Measurements from ENCODE around the gene WDPCP. TPM values are rescaled to one million over a fixed set of nuclear protein-coding genes. Genes with fewer than 3 reads are reported as not detected.

Gene WDPCP
- total and polyA plus RNA-seq, 10 of the 15 experiments (the other 5 are each of a cell fraction or from before 2014, with no cell fraction given): 2.1 to 7.9 (median 4.6) TPM

DNA sequence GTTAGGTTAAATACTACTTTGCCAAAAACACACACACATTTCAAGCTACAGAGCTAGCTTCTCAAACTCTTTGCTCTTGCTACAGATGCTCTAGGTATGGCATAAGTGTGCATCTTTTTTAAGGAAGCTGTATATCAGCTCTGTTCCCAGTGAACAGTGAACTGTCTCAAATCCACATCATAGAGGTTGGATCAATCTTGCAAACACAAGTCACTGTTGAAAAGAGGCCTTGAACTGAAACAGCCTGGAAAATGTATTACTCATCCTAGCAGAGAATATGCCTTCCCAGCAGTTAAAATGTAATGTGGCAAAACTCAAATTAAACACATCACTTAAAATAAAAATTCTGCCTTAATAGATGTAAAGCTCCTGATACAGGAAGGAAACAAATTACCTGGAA is 151.8 kb downstream of the WDPCP start:
- H3K4me2 ChIP-seq (ENCODE audit: control insufficient read depth, insufficient read depth): no peak overlapping the region
- no peaks in the 10 kb centered on the region for H3K79me2 ChIP-seq (ENCODE audit: control insufficient read depth, insufficient read depth, low read length)
- no peak overlapping the region for H3K27ac ChIP-seq (ENCODE audit: control insufficient read depth, insufficient read depth)
- H2AFZ ChIP-seq (ENCODE audit: control insufficient read depth, low read depth, low read length): no peak overlapping the region
- POLR2A ChIA-PET: no interaction called here
- intact Hi-C loops (cut with micrococcal nuclease; ENCODE audit: unreplicated experiment): no loop called here
- RAD21 ChIA-PET (ENCODE audit: unreplicated experiment): no interaction called here
- H4K20me1 ChIP-seq (ENCODE audit: control insufficient read depth, insufficient read depth): no peaks in the 10 kb centered on the region
- no peaks in the 10 kb centered on the region for H3K27me3 ChIP-seq (replicated peaks in 1 of 2; ENCODE audit: control insufficient read depth in 2 of 2, insufficient read depth in 2 of 2, low read length in 1 of 2)
- SMC1A ChIA-PET (ENCODE audit: uncharacterized antibody, unreplicated experiment): interaction anchor here (1.1 to 1.8 kb wide), 4 partner anchors 8 to 14 kb away, joined by 3 to 4 read pairs (median 4); no protein-coding TSS in a partner anchor
- CTCF ChIA-PET: interaction anchor here (0.8 to 2.6 kb wide), 5 partner anchors 11 to 460 kb away, joined by 3 to 13 read pairs (median 3); no protein-coding TSS in a partner anchor
- DNase-seq (ENCODE audit: low read depth, low spot score) (no peak), FAIRE-seq (no peak), ATAC-seq (no peak)
- in situ Hi-C loops (cut with MboI): no loop called here
- H3K4me3 ChIP-seq: no peak overlapping the region
- H3K36me3 ChIP-seq (ENCODE audit: control insufficient read depth in 2 of 2, insufficient read depth in 2 of 2, low read length in 1 of 2): no peaks in the 10 kb centered on the region
- no peak overlapping the region for H3K9ac ChIP-seq (ENCODE audit: control insufficient read depth, insufficient read depth, low read length)
- H3K9me3 ChIP-seq (replicated peaks; ENCODE audit: control insufficient read depth, insufficient read depth, low read length): no peaks in the 10 kb centered on the region
- BruUV-seq (replicated peaks): no TSS peak
- no peaks in the 10 kb centered on the region for H3K4me1 ChIP-seq (ENCODE audit: control insufficient read depth, insufficient read depth, low read length)
- TF ChIP-seq PML (IDR thresholded peaks at IDR 0.05; ENCODE audit: low read length) (no peak), ZNF24 (IDR thresholded peaks at IDR 0.05) (no peak), SUPT20H (IDR thresholded peaks at IDR 0.05; ENCODE audit: borderline replicate concordance, control insufficient read depth, low read depth, low read length) (no peak), CHD2 (IDR thresholded peaks at IDR 0.05; ENCODE audit: borderline replicate concordance, low read depth, low read length) (no peak), CBX5 (IDR thresholded peaks at IDR 0.05; ENCODE audit: low read depth) (no peak), CHD1 (IDR thresholded peaks at IDR 0.05; ENCODE audit: low read depth, low read length) (no peak), GATAD2B (conservative IDR thresholded peaks at IDR 0.05; ENCODE audit: low read depth) (no peak), KLF5 (IDR thresholded peaks at IDR 0.05; ENCODE audit: partially characterized antibody) (no peak), JUND (IDR thresholded peaks at IDR 0.05; ENCODE audit: low read depth, low read length) (no peak), IKZF2 (IDR thresholded peaks at IDR 0.05) (no peak), ATF7 (IDR thresholded peaks at IDR 0.05; ENCODE audit: low read depth) (no peak), WRNIP1 (IDR thresholded peaks at IDR 0.05; ENCODE audit: borderline replicate concordance, low read depth, low read length) (no peak), LARP7 (IDR thresholded peaks at IDR 0.05) (no peak), SMAD5 (IDR thresholded peaks at IDR 0.05; ENCODE audit: low read depth) (no peak)
- TF ChIP-seq, protein P1, sequence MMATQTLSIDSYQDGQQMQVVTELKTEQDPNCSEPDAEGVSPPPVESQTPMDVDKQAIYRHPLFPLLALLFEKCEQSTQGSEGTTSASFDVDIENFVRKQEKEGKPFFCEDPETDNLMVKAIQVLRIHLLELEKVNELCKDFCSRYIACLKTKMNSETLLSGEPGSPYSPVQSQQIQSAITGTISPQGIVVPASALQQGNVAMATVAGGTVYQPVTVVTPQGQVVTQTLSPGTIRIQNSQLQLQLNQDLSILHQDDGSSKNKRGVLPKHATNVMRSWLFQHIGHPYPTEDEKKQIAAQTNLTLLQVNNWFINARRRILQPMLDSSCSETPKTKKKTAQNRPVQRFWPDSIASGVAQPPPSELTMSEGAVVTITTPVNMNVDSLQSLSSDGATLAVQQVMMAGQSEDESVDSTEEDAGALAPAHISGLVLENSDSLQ (IDR thresholded peaks at IDR 0.05): no peak
- TF ChIP-seq, protein P2, sequence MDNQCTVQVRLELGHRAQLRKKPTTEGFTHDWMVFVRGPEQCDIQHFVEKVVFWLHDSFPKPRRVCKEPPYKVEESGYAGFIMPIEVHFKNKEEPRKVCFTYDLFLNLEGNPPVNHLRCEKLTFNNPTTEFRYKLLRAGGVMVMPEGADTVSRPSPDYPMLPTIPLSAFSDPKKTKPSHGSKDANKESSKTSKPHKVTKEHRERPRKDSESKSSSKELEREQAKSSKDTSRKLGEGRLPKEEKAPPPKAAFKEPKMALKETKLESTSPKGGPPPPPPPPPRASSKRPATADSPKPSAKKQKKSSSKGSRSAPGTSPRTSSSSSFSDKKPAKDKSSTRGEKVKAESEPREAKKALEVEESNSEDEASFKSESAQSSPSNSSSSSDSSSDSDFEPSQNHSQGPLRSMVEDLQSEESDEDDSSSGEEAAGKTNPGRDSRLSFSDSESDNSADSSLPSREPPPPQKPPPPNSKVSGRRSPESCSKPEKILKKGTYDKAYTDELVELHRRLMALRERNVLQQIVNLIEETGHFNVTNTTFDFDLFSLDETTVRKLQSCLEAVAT (IDR thresholded peaks at IDR 0.05): no peak
- TF ChIP-seq, protein P3, sequence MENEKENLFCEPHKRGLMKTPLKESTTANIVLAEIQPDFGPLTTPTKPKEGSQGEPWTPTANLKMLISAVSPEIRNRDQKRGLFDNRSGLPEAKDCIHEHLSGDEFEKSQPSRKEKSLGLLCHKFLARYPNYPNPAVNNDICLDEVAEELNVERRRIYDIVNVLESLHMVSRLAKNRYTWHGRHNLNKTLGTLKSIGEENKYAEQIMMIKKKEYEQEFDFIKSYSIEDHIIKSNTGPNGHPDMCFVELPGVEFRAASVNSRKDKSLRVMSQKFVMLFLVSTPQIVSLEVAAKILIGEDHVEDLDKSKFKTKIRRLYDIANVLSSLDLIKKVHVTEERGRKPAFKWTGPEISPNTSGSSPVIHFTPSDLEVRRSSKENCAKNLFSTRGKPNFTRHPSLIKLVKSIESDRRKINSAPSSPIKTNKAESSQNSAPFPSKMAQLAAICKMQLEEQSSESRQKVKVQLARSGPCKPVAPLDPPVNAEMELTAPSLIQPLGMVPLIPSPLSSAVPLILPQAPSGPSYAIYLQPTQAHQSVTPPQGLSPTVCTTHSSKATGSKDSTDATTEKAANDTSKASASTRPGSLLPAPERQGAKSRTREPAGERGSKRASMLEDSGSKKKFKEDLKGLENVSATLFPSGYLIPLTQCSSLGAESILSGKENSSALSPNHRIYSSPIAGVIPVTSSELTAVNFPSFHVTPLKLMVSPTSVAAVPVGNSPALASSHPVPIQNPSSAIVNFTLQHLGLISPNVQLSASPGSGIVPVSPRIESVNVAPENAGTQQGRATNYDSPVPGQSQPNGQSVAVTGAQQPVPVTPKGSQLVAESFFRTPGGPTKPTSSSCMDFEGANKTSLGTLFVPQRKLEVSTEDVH (IDR thresholded peaks at IDR 0.05; ENCODE audit: low read depth, partially characterized antibody): no peak
- TF ChIP-seq, protein P4, sequence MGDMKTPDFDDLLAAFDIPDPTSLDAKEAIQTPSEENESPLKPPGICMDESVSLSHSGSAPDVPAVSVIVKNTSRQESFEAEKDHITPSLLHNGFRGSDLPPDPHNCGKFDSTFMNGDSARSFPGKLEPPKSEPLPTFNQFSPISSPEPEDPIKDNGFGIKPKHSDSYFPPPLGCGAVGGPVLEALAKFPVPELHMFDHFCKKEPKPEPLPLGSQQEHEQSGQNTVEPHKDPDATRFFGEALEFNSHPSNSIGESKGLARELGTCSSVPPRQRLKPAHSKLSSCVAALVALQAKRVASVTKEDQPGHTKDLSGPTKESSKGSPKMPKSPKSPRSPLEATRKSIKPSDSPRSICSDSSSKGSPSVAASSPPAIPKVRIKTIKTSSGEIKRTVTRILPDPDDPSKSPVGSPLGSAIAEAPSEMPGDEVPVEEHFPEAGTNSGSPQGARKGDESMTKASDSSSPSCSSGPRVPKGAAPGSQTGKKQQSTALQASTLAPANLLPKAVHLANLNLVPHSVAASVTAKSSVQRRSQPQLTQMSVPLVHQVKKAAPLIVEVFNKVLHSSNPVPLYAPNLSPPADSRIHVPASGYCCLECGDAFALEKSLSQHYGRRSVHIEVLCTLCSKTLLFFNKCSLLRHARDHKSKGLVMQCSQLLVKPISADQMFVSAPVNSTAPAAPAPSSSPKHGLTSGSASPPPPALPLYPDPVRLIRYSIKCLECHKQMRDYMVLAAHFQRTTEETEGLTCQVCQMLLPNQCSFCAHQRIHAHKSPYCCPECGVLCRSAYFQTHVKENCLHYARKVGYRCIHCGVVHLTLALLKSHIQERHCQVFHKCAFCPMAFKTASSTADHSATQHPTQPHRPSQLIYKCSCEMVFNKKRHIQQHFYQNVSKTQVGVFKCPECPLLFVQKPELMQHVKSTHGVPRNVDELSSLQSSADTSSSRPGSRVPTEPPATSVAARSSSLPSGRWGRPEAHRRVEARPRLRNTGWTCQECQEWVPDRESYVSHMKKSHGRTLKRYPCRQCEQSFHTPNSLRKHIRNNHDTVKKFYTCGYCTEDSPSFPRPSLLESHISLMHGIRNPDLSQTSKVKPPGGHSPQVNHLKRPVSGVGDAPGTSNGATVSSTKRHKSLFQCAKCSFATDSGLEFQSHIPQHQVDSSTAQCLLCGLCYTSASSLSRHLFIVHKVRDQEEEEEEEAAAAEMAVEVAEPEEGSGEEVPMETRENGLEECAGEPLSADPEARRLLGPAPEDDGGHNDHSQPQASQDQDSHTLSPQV (IDR thresholded peaks at IDR 0.05): no peak
